GM23338 (cell line): Measurements from ENCODE around the gene B4GALT5. TPM values are rescaled to one million over a fixed set of nuclear protein-coding genes. Genes with fewer than 3 reads are reported as not detected.

ENCODE experiments used
- ATAC-seq: fragments of 200-7000 bp; cut with Tn5 transposase; 3 replicates; pipeline ENCODE4 v1.9.1; 2020
- DNase-seq: peaks from one replicate; pipeline ENCODE4 v3.0.0-alpha.2; 2015; ENCODE audit warnings: low spot score
- H2AFZ ChIP-seq: fragments of 200-600 bp; sonication (generic); 2 replicates; pipeline ENCODE4 v1.8.0; 2016; ENCODE audit warnings: antibody characterized with exemption, mild to moderate bottlenecking, moderate library complexity
- H3F3A ChIP-seq: fragments of 200-600 bp; sonication (generic); replicated peaks from 2 replicates; pipeline ENCODE4 v1.8.0; 2017; ENCODE audit warnings: antibody characterized with exemption, mixed run types, low read depth
- H3K27ac ChIP-seq: fragments of 200-600 bp; sonication (generic); 2 replicates; pipeline ENCODE4 v1.6.1; 2016; ENCODE audit warnings: low read depth
- H3K27me3 ChIP-seq: fragments of 200-600 bp; sonication (generic); 2 replicates; pipeline ENCODE4 v1.8.0; 2016; ENCODE audit warnings: mild to moderate bottlenecking, mixed run types, moderate library complexity; ENCODE audit not compliant: insufficient read depth
- H3K36me3 ChIP-seq: fragments of 200-600 bp; sonication (generic); 2 replicates; pipeline ENCODE4 v1.8.0; 2016; ENCODE audit warnings: mild to moderate bottlenecking; ENCODE audit not compliant: insufficient read depth
- H3K4me1 ChIP-seq: fragments of 200-600 bp; sonication (generic); 2 replicates; pipeline ENCODE4 v1.8.0; 2016; ENCODE audit warnings: mild to moderate bottlenecking, moderate library complexity; ENCODE audit not compliant: insufficient read depth
- H3K4me2 ChIP-seq: fragments of 200-600 bp; sonication (generic); 2 replicates; pipeline ENCODE4 v1.7.1; 2017; ENCODE audit warnings: mixed run types
- H3K4me3 ChIP-seq: fragments of 200-600 bp; sonication (generic); 2 replicates; pipeline ENCODE4 v1.6.1; 2016; ENCODE audit warnings: mixed run types
- H3K79me2 ChIP-seq: fragments of 200-600 bp; sonication (generic); replicated peaks from 2 replicates; pipeline ENCODE4 v1.8.0; 2017; ENCODE audit warnings: mild to moderate bottlenecking; ENCODE audit not compliant: insufficient read depth
- H3K9me2 ChIP-seq: fragments of 200-600 bp; sonication (generic); 2 replicates; pipeline ENCODE4 v1.8.0; 2017; ENCODE audit not compliant: insufficient read depth
- H4K20me1 ChIP-seq: fragments of 200-600 bp; sonication (generic); replicated peaks from 2 replicates; pipeline ENCODE4 v1.8.0; 2017; ENCODE audit warnings: mild to moderate bottlenecking; ENCODE audit not compliant: insufficient read depth
- H3K27ac Mint-ChIP-seq: 2 replicates; pipeline ENCODE4 v1.8.0; 2020; ENCODE audit warnings: inconsistent platforms, mild to moderate bottlenecking, moderate library complexity, mixed read lengths
- H3K27me3 Mint-ChIP-seq: 3 replicates; pipeline ENCODE4 v1.8.0; 2022; ENCODE audit warnings: low read depth, mild to moderate bottlenecking, moderate library complexity, mixed read lengths, inconsistent platforms; ENCODE audit not compliant: insufficient read depth, poor library complexity
- H3K36me3 Mint-ChIP-seq: 3 replicates; pipeline ENCODE4 v1.8.0; 2021; ENCODE audit warnings: low read depth, mild to moderate bottlenecking, inconsistent platforms, moderate library complexity, mixed read lengths
- H3K4me1 Mint-ChIP-seq: 3 replicates; pipeline ENCODE4 v1.8.0; 2020; ENCODE audit warnings: mild to moderate bottlenecking, inconsistent platforms, mixed read lengths
- H3K4me3 Mint-ChIP-seq: 3 replicates; pipeline ENCODE4 v1.8.0; 2021; ENCODE audit warnings: moderate library complexity, mild to moderate bottlenecking, inconsistent platforms, mixed read lengths
- H3K9me3 Mint-ChIP-seq: 3 replicates; pipeline ENCODE4 v1.8.0; 2020; ENCODE audit warnings: moderate library complexity, mild to moderate bottlenecking, inconsistent platforms, mixed read lengths
- CREB1 ChIP-seq: fragments of 250-450 bp; sonication (Bioruptor Pico); IDR thresholded peaks from 2 replicates; pipeline ENCODE4 v1.5.0; 2020; ENCODE audit warnings: low read depth, mild to moderate bottlenecking, moderate library complexity
- CTCF ChIP-seq, 2 experiments: fragments of 200-600 bp in 1 of 2; sonication (generic) in 1 of 2; conservative IDR thresholded peaks; 2 replicates each; pipeline versions ENCODE4 v1.5.1 to v1.6.1; 2016 to 2017; ENCODE audit warnings: antibody characterized with exemption in 2 of 2, low read depth in 2 of 2, mild to moderate bottlenecking in 2 of 2, moderate library complexity in 1 of 2
- ETS1 ChIP-seq: IDR thresholded peaks from 2 replicates; pipeline ENCODE4 v1.6.1; 2016; ENCODE audit warnings: antibody characterized with exemption
- EZH2 ChIP-seq: fragments of 200-600 bp; sonication (generic); IDR thresholded peaks from one replicate; pipeline ENCODE4 v1.8.0; 2017; ENCODE audit warnings: antibody characterized with exemption, mild to moderate bottlenecking, low read depth; ENCODE audit not compliant: unreplicated experiment
- EZH2phosphoT487 ChIP-seq: fragments of 200-600 bp; sonication (generic); IDR thresholded peaks from one replicate; pipeline ENCODE4 v1.8.1; 2018; ENCODE audit warnings: antibody characterized with exemption; ENCODE audit not compliant: unreplicated experiment
- JUNB ChIP-seq: IDR thresholded peaks from one replicate; pipeline ENCODE4 v1.6.1; 2016; ENCODE audit warnings: antibody characterized with exemption; ENCODE audit not compliant: unreplicated experiment
- NANOG ChIP-seq: IDR thresholded peaks from 2 replicates; pipeline ENCODE4 v1.6.1; 2016; ENCODE audit warnings: antibody characterized with exemption, borderline replicate concordance
- POLR2AphosphoS5 ChIP-seq: IDR thresholded peaks from 2 replicates; pipeline ENCODE4 v1.6.1; 2016; ENCODE audit warnings: antibody characterized with exemption, low read depth
- REST ChIP-seq: IDR thresholded peaks from one replicate; pipeline ENCODE4 v1.6.1; 2018; ENCODE audit warnings: antibody characterized with exemption; ENCODE audit not compliant: unreplicated experiment
- STAT1 ChIP-seq: IDR thresholded peaks from one replicate; pipeline ENCODE4 v1.6.1; 2016; ENCODE audit warnings: antibody characterized with exemption; ENCODE audit not compliant: unreplicated experiment
- ZNF114 ChIP-seq: fragments of 250-450 bp; sonication (Bioruptor Pico); IDR thresholded peaks from 2 replicates; pipeline ENCODE4 v1.5.0; 2020; ENCODE audit warnings: mild to moderate bottlenecking, moderate library complexity
- ZNF331 ChIP-seq: fragments of 250-450 bp; sonication (Bioruptor Pico); IDR thresholded peaks from 2 replicates; pipeline ENCODE4 v1.5.0; 2020; ENCODE audit warnings: low read depth, mild to moderate bottlenecking, moderate library complexity
- ZNF462 ChIP-seq: fragments of 250-450 bp; sonication (Bioruptor Pico); IDR thresholded peaks from 2 replicates; pipeline ENCODE4 v1.5.0; 2020; ENCODE audit warnings: mild to moderate bottlenecking, moderate library complexity
- polyA plus RNA-seq: library from polyadenylated mRNA; unstranded; fragments of >200 nt; fragmentation: Nextera tagmentation; extraction: Ambion mirVana; gene quantifications from 2 replicates; pipeline ENCODE4 v1.2.1, GENCODE V29; 2016
- total RNA-seq: library from RNA; depleted of rRNA; stranded (reverse); fragments of >200 nt; shearing (Covaris generic); gene quantifications from 2 replicates; pipeline ENCODE4 v1.2.3, GENCODE V29; 2014

B4GALT5 gene
- total and polyA plus RNA-seq, 2 experiments from 2014 or later = 19.1 to 50.3 TPM

- Histone ChIP-seq H4K20me1 (no peaks in the 10 kb centered on the region), H3K36me3 (no peaks in the 10 kb centered on the region), H3K4me1 (no peaks in the 10 kb centered on the region), H3K4me3 (no peak overlapping the region), H3K27ac (no peak overlapping the region), H3K9me2 (no peaks in the 10 kb centered on the region), H3F3A (no peaks in the 10 kb centered on the region), H2AFZ (no peak overlapping the region), H3K4me2 (no peak overlapping the region), H3K27me3 (no peaks in the 10 kb centered on the region), H3K79me2 (no peaks in the 10 kb centered on the region)
- Mint-ChIP-seq H3K27me3 (peaks cover 6% of the 10 kb centered on the region), H3K36me3 (no peaks in the 10 kb centered on the region), H3K9me3 (no peaks in the 10 kb centered on the region), H3K27ac (no peak overlapping the region), H3K4me3 (no peak overlapping the region), H3K4me1 (peaks cover 5% of the 10 kb centered on the region; the same call in 2 of the 3 replicates)
- no peak for DNase-seq
- TF ChIP-seq REST = no peak
- no peak for TF ChIP-seq ZNF331 (CRISPR knock-in tag)
- no peak for TF ChIP-seq ZNF462 (CRISPR knock-in tag)
- TF ChIP-seq ZNF114 (CRISPR knock-in tag) = no peak
- no peak for TF ChIP-seq EZH2phosphoT487
- no peak for TF ChIP-seq NANOG
- TF ChIP-seq STAT1 = no peak
- TF ChIP-seq CREB1 (CRISPR knock-in tag) = no peak
- no peak for TF ChIP-seq POLR2AphosphoS5
- TF ChIP-seq ETS1 = no peak
- TF ChIP-seq CTCF (conservative IDR thresholded peaks at IDR 0.05; ENCODE audit: low read depth in 2 of 2) = no peak
- TF ChIP-seq EZH2 = no peak
- no peak for TF ChIP-seq JUNB
- ATAC-seq = no peak
Observed at GRCh38 chr20:49595346-49595745, 118.3 kb downstream of the B4GALT5 start.
